Uterus (tissue), 2 donors: ENCODE results near the gene RNF2.

Source experiments
- CTCF ChIP-seq, 4 experiments: fragments of 200-600 bp in 2 of 4; fragments of 450-650 bp in 2 of 4; sonication (generic) in 2 of 4; IDR thresholded peaks; one replicate each; pipeline ENCODE4 v1.5.1; 2016 to 2019; ENCODE audit warnings: antibody characterized with exemption in 4 of 4, mild to moderate bottlenecking in 2 of 4, moderate library complexity in 1 of 4
- POLR2A ChIP-seq, 2 donors: fragments of 450-650 bp; IDR thresholded peaks; one replicate each; pipeline ENCODE4 v1.6.1; 2016; ENCODE audit warnings: antibody characterized with exemption in 2 of 2, mild to moderate bottlenecking in 1 of 2, moderate library complexity in 1 of 2

DNA sequence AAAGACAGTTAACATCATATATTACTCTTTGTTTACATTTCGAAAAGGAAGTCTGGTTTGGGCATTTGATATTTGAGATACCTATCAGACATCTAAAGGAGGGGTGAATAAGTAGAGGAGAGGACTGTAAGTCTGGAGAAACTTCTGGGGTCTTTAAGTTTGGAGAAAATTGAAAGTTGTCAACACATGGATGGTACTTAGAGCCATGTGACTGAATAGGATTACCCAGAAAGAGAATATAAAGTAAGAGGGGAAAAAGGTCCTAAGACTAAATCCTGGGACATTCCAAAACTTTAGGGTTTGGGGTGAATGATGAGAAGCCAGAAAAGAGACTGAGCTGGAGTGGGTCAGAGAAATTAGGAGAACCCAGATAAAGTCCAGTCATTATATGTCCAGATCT, 10.1 kb upstream of the RNF2 start:
- TF ChIP-seq POLR2A (IDR thresholded peaks at IDR 0.05) (no peak), CTCF (IDR thresholded peaks at IDR 0.05) (no peak)
